ENCODE measurements around the gene KCNRG.

DNA sequence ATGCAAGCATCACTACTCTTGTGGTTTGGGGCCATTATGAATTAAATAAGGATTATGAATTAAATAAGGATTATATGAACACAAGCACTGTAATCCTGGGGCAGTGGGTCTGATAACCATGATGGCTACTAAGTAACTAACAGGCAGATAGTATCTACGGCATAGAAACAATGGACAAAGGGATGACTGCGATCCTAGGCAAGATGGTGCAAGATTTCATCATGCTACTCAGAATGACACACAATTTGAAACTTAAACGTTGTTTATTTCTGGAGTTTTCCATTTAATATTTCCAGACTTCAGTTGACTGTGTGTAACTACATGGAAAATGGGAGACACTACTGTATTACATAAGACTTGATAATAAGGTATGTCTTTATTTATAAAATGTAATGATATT lies 15.1 kb downstream of the KCNRG start:
- TF ChIP-seq CTCF (IDR thresholded peaks at IDR 0.05; ENCODE audit: low read depth, low read length, poor library complexity, severe bottlenecking): no peak
- no peak for TF ChIP-seq EZH2phosphoT487 (IDR thresholded peaks at IDR 0.05; ENCODE audit: borderline replicate concordance, low read length)
